ENCODE results near the gene CIBAR2.

Gene CIBAR2

DNA sequence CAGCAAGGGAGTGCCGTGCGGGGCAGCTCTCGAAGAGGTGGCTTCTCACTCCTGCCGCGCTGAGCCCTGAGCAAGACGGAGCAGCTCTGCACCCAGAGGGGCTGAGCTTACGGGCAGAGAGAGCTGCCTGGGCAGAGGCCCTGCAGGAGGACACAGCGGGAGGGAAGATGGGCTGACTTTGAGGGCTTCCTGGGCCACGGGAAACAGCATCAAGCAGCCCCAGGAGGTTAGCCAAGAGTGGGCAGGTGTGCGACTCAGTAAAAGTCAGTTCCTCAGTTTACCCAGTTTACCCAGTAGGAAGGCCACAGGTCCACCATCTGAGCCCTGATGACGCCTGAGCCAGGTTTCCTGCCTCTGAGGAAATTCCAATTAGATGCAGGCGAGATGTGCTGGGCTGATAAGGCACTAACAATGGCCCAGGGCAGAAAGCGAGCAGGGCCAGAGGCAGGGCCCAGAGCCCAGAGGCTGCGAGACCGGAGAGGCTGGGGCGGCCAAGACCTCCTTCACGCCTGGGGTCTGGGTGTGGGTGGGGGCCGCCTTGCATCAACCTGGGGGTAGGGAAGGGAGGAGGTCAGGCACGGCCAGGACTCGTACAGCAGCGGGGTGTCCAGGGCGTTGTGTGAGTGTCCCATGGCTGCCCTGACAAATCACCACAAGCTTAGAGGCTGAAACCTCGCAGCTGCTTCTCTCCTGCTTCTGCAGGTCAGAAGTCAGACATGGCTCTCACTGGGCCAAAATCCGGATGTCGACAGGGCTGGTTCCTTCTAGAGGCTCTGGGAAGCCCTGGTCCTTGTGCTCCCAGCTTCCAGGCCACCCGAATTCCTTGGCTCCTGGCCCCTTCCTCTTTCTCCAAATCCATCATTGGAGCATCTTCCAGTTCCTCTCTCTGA, 32.0 kb upstream of the CIBAR2 start:
- ATAC-seq = no peak

DNA sequence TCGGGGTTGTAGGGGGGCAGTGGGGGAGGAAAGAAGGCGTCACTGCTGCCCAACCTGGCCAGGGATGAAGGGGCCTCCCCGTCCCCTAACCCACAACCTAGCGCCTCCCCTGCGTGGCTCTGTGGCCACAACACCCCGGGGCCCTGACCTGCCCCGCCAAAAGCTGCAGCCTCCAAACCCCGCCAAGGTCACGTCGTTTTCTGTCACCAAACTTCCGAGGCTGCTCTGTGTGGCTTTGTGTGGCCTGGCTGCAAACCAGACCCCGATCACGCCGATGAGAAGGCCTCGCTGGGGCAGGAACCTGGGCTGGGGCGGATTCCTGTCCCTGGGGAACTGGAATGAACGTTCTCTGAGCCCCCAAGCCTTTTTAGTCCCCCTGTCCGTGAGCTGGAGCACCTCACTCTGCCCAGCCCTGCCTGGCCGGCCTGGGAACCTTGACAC, 30.5 kb upstream of the CIBAR2 start:
- ATAC-seq = no peak

DNA sequence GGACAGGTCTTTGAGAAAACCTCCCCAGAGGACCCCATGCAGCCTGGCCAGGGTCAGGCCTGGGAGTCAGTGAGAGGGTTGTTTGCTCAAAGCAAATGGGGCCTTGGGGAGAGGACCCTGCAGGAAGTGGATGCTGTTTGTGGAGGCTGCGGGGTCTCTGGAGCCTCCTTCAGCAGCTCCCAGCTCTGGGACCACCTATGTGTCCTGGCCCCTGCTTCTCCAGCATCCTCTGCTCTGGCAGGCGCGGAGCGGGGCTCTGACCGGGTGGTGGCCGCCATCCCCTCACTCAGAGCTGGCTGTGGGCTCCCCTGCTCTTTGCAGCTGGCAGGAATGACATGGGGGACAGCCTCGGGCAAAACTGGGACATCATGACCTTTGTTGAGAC, 29.8 kb upstream of the CIBAR2 start:
- no peak for ATAC-seq

DNA sequence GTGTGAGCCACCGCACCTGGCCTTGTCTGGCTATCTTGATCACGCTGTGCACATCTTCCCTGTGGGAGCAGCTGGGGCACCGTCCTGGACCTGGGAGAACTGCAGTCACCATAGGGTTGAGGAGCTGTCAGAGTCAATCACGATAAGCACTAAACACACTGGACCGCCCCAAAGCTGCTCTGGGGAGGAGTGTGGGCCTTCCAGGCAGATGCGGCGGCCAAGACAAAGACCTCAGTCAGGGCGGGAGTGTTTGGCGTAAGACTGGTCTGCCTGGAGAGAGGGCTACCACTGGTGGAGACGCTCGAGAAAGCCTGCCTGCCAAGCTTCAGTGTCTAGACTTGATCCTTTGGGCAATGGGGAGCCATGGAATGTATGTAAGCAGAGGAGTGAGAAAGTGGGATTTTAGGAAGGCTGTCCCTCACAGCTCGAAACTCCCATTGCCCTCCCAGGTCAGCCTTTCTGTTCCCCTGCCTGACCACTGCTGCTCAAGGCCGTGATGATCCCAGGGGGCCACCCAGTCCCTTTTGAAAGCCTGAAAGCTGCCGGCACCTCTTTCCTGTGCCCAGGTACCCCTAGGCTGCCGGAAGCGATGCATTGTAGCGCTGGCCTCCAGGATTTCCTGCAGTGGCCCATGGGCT, 29.3 kb upstream of the CIBAR2 start:
- ATAC-seq = no peak

DNA sequence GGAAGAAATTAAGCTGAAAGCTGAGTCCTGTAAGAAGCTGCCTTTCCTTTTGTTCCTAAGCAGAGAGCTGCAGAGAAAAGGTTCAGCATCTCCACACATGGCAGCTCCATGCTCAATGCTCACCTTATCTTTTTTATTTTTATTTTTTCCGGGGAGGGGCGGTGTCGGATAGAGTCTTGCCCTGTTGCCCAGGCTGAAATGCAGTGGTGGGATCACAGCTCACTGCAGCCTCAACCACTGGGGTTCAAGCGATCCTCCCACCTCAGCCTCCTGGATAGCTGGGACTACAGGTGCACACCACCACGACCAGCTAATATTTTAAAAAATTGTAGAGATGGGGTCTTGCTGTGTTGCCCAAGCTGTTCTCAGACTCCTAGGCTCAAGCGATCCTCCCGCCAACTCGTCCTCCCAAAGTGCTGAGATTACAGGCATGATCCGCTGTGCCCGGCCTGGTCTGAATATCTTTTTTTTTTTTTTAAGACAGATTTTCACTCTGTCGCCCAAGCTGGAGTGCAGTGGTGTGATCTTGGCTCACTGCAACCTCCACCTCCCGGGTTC, 28.3 kb upstream of the CIBAR2 start:
- ATAC-seq = no peak

DNA sequence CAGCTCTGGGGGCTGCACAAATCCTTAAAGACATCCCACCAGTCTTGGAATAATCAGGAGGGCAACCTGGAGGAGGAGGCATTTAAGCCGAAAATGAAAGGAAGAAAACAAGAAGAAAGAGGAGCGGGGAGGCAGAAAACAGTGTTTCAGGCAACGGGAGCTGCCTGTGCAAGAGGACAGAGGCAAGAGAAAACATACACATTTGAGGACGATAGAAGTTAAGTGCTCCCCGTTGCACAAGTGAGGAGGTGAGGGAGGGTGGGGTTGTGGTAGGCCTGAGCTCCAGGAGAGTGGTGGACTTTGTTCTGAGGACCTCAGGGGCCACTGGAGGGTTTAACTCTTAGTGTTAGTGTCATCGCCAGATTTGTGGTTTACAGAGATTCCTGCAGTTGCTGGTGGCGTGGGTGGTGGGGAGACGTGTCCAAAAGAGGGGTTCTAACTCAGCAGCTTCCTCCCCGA, 27.6 kb upstream of the CIBAR2 start:
- ATAC-seq = no peak

DNA sequence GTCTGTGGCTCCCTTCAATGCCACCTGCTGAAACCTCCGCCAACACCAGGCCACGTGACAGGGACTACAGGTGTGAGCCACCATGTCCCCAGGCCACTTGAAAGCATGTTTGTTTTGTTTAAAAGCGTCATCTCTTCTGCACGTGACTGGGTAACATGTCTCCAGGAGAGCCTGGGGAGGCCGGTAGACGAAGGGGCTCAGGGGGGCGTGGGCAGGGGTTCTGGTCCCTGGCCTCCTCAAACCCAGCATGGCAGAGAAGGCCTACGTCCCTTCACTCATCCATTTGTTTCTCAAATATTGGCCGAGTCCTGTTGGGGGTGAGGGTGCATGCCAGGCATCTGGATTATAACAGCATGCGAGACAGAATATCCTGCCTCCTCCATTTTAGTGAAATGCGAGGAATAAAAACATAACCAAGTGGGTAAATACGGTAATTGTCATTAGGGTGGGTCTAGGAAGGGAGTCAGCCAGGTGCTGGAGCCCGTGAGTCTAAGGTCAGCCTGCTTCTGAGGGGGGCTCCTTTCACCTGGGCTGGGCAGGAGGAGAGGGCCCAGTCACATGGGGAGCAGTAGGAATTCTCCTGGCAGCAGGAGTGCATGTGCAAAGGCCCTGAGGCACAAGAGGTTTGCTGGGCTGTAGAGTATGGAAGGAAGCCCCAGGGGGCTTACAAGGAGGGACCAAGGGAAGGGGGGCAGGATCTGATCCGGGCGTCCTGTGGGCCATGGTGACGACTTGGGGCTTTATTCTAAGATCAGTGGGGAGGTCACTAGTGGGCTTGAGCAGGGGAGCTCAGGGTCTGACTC, 26.8 kb upstream of the CIBAR2 start:
- no peak for ATAC-seq

DNA sequence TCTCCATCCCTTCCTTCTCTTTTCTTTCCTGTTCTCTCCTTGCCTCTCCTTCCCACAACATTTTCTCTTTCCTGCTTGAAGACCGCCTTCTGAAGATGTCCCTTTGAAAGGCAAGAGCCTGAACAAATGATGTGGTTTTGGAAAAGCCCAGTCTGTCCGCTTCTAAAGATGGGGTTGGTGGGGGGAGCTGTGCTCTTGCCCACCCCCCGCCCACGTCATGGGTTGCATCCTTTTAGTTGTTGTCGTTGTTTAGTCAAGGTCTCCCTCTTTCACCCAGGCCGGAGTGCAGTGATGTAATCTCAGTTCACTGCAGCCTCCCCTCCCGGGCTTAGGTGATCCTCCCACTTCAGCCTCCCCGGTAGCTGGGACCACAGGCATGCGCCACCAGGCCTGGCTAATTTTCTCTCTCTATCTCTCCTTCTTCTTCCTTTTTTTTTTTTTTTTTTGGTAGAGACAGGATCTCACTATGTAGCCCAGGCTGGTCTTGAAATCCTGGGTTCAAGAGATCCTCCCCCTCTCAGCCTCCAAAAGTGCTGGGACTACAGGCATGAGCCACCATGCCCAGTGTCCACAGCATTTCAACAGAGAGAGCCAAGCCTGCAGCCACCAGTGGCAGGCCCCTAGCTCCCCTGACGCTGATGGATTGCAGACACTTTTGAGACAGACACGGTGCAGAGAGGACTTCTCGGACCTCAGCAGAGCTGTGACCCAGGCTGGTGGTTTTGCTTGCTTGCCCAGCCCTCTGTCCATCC, 26.0 kb upstream of the CIBAR2 start:
- no peak for ATAC-seq

DNA sequence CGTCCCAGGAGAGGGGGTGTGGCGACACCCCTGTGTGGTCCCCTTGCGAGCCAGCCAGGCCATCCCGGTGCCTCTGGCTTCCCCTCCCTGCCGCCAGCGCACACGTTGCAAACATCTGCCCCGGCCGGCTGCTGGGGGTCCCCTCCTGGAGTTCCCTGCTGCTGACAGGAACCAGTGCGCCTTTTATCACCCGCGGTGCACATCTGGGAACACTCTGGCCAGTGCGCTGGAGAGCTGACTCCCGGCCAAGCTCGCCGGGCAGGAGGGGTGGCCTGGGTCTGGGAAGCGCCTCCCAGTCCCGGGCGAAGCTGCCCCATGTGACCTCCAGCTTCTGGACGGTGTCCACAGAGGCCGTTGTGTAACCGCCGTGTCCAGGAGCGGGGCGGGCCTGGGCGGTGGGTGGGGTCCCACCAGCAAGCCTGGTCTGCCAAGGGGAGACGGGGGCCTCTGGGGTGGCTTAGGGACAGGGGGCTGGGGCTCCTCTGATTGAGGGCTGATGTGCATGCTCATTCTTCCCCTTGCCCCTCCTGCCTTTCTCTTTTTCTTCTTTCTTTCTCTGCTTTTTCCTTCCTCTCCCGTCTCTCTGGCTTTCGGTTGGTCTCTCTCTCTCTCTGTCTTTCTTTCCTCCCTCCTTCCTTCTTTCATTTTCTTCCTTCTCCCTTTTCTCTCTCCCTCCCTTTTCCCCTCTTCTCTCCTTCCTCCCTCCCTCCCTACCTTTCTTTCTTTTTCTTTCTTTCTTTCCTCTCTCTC, 25.2 kb upstream of the CIBAR2 start:
- no peak for ATAC-seq

DNA sequence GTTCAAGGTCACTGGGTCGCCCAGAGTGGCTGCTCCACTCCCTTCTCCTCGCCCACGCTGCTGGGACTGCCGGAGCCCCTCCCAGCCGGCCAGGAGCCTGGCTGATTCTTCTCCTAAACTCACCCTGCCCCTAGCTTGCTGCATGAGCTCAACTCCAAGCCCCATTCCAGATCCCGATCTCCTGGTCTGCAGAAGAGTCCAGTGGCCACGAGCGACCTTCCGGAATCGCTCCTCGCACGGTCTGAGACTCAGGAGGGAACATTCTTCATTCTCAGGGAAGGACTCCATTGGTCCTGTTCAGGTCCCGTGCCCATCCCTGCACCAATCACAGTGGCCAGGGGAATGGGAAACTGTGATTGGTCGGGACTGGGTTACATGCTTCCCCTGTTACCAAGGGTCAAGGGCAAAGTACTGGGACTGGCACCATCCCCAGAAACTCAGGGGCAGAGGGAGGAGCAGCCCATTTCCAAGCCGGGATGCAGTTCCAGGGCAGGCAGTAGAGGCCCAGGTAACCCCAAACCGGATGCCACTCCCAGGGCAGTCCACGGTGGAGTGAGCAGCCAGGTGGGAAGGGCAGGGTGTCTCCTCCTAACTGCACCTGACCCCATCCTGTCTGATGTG, 24.5 kb upstream of the CIBAR2 start:
- ATAC-seq = no peak

DNA sequence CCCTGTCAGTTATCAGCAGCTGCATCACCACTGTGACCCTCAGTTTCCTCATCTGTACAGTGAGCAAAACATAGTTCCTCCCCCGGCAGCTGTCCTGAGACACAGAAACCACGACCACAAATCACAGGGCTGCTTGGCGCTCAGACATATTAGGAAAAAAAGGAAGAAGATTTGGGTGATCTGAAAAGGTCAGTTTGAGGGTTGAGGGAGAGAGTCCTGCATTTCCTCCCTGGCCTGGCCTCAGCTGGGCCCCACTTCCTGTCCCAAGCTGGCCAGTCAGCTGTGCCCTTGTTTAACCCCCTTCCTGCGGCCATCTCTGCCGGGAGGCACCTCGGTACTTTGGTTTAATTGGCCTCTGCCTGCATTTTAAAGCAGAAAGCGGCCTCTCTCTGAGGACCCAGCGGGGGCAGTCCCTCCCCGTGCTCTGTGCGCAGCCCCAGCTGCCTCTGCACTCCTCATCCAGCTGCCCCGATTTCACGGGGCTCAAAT, 24.0 kb upstream of the CIBAR2 start:
- peak in 1 of 2 donors; percentile 5 for ATAC-seq

DNA sequence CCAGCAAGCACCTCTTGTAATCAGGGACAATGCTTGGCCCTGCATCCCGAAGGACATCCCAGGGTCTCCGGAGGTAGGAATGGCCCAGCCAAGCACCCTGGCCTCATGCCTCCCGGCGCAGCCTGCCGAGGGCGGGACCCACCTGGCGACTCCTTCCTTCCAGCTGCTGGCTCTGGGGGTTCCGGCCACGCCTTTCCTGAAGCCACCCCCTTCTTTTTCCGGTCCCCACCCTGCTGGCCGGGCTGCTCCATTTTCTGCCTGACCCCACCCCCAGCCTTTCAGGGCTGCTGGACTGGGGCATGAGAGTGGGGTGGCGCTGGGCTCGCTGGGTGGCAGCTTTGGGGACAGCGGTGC, 22.5 kb upstream of the CIBAR2 start:
- ATAC-seq = no peak

DNA sequence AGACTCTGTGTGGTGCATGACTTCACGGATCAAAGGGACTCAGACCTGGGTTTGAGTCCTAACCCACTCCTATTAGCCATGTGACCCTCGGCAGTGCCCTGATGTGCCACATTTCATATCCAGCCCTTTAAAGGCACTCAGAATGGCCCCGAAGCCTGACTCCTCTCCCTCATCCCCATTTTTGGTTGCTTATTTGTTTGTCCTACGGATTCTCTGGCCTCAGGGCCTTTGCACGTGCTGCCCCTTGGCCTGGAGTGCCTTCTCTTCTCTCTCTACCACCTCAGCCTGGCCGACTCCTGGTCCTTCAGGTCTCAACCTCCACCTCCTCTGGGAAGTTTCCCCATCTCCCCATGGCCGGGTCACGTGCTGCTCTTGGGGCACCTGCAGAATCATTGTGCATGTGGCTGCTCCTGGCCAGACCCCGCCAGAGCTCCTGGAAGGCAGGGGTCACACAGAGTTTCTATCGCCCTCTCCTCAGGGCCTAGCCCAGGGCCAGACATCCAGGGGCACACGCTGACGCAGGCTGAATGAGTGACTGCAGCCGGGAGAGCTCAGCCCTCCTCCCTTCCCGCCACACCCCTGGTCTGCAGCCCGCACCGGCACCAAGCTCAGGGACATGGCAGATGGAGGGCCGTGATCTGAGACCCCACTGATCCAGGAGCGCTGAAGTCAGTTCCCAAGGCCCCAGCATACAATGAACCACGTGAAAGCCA, 22.0 kb upstream of the CIBAR2 start:
- no peak for ATAC-seq

DNA sequence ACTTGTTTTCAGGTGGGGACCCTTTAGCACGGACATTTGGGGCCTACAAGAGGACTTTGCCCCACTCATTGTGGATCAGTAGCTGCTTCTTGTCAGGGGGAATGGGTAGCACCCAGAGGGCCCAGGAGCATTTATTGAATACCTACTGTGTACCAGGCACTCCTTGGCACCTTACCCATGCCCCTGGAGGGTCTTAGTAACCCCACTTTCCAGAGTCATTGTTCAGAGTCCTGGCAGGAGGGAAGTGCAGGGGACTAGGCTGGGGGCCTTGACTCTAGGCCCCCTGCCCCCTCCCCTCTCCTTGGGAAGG, 21.0 kb upstream of the CIBAR2 start:
- ATAC-seq = no peak

DNA sequence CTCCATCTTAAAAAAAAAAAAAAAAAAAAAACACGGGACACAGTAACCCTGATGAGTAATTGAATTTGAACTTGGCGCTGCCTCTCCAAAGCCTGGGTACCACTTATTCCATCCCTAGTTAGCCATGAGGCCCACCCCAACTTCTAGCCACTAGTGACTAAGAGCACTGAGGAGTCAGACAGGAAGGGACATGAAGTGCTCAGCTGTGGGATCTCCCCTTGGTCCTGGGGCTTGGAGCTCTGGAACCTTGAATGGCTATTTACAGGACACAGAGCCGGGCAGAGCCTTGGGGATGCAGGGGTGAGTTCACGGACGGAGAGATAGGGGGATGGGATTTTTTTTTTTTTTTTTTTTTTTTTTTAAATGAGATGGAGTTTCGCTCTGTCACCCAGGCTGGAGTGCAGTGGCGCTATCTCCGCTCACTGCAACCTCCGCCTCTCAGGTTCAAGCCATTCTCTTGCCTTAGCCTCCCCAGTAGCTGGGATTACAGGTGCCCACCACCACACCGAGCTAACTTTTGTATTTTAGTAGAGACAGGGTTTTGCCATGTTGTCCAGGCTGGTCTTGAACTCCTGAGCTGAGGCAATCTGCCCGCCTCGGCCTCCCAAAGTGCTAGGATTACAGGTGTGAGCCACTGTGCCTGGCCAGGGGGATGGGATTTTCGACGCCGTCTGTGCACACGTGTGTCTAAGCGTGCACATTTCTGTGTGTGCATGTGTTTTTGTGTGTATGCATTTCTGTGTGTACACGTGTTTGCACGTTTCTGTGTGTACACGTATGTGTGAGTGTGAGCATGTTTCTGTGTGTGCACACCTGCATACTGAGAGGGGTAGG, 20.4 kb upstream of the CIBAR2 start:
- no peak for ATAC-seq

DNA sequence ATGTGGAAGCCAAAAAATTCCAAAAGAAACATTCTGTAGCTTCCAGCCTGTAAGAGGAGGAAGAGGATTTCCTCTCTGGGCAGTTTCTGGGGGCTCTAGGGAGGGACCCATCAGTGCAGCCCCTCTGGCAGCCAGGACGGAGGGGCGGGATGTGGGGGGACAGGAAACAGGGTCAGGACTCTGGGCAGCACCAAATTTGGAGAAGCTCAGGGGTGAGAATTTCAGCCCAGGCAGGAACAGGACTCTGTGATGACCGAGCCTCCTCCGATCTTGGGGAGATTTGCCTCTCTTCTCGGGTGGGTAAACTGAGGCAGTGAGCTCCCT, 18.4 kb upstream of the CIBAR2 start:
- ATAC-seq = no peak

DNA sequence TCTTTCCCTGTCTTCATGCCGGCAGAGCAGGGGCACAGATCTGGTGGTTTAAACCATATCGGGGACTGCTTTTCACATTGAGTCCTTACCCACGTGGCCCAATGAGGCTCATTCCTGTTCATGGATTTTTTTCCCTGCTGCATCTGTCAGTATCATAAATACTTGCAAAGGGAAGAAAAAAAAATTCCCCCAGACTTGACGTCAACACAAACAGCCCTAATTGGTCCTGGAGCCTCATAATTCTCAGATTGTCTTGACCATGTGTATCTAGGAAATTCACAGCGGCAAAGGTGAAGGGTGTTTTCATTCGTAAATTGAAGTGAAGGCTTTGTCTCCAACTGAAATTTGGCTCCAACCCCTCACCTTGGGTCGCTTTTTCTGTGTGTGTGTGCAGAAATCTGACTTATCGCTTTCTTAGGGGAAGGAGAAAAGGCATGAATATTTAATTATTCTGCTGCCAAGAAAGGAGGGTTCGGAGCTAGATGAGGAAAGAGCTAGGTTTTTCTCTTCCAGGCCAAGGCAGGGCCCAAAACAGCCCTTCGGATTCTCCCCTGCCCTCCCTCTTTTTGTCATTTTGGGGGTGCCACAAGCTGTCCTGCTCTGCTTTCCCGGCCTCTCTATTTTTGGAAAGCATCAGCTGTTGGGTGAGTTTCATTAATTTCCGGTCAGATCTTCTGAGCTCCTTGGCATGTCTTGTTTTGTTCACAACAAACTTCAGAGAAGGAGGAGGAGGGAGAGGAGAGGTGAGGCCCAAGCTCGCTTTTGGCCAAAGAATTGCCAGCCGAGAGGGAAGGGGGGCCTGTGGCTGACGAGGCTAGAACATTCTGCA, 17.8 kb upstream of the CIBAR2 start:
- ATAC-seq = no peak

DNA sequence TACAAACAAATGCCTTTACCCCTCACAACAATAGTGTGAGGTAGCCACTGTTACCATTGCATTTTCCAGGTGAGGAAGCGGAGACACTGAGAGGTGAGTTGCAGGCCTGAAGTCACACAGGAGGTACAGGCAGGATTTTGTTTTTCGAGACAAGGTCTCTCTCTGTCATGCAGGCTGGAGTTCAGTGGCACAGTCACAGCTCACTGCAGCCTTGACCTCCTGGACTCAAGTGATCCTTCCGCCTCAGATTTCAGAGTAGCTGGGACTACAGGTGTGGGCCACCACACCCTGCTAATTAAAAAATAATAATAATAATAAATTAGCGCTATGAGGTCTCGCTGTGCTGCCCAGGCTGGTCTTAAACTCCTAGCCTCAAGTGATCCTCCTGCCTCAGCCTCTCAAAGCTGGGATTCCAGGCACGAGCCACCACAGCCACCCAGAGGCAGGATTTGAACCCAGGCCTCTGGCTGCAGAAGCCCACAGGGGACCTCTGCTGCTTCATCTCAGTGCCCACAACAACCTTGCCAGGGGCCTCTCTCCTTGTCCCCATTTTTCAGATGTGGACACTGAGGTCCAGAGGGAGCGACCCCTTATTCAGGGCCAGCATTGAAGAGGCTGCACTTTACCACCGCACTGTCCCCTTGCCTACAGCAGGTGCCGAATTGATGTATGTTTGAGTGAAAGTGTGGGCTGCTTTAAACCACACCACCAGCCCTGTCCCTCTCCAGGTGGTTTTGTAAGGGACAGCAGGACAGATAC, 16.0 kb upstream of the CIBAR2 start:
- no peak for ATAC-seq
